DOHH2 (cell line): Measurements from ENCODE around the gene ZNF541.

Source experiments
- CTCF ChIP-seq: fragments of 200-600 bp; sonication (generic); IDR thresholded peaks from one replicate; pipeline ENCODE4 v1.5.1; 2014; ENCODE audit warnings: antibody characterized with exemption, mild to moderate bottlenecking, low read depth, low read length; ENCODE audit not compliant: poor library complexity, severe bottlenecking
- EZH2phosphoT487 ChIP-seq: fragments of 200-600 bp; sonication (generic); IDR thresholded peaks from 2 replicates; pipeline ENCODE4 v1.6.1; 2017; ENCODE audit warnings: borderline replicate concordance, mild to moderate bottlenecking, antibody characterized with exemption, low read length, moderate library complexity, mixed read lengths

- no peak for TF ChIP-seq EZH2phosphoT487
- no peak for TF ChIP-seq CTCF
These were observed 14.3 kb upstream of the ZNF541 start for GRCh38 chr19:47587295-47587694.
